ENCODE results near the gene ANKS1A. TPM values are rescaled to one million over a fixed set of nuclear protein-coding genes. Genes with fewer than 3 reads are reported as not detected.

The ANKS1A gene
- polyA plus RNA-seq, 3 donors = 1.7 to 8.0 (median 3.1) TPM

- H3K79me2 ChIP-seq (ENCODE audit: insufficient read depth, low read length) = peaks cover 32% of the 10 kb centered on the region
- H4K20me1 ChIP-seq (ENCODE audit: insufficient read depth, low read length) = peaks cover 95% of the 10 kb centered on the region
- H3K4me3 Mint-ChIP-seq = no peak overlapping the region
- H2AFZ ChIP-seq (ENCODE audit: insufficient read depth, low read depth, low read length, poor library complexity, severe bottlenecking) = no peak overlapping the region
- H3K9me3 ChIP-seq (replicated peaks in 1 of 2; ENCODE audit: control insufficient read depth in 1 of 2, insufficient read depth in 1 of 2, low read length in 2 of 2) = no peaks in the 10 kb centered on the region
- H3K27ac ChIP-seq (ENCODE audit: low read depth in 1 of 2, low read length in 2 of 2) = no peak overlapping the region
- no peak overlapping the region for H3K9ac ChIP-seq (ENCODE audit: insufficient read depth, low read length, poor library complexity, severe bottlenecking)
- H3K27me3 Mint-ChIP-seq (ENCODE audit: low read depth in 3 of 3) = no peaks in the 10 kb centered on the region
- peaks cover 5 to 14% of the 10 kb centered on the region in 2 donors for H3K36me3 Mint-ChIP-seq
- 100% methylated on average over 5 of the region's 9 CpGs for WGBS (ENCODE audit: insufficient coverage)
- no peaks in the 10 kb centered on the region for H3K4me1 ChIP-seq (ENCODE audit: control insufficient read depth in 1 of 2, insufficient read depth in 2 of 2, low read length in 2 of 2)
- DNase-seq = no peak
- H3K27me3 ChIP-seq (ENCODE audit: control insufficient read depth in 2 of 2, insufficient read depth in 2 of 2, low read length in 2 of 2) = no peaks in the 10 kb centered on the region
- H3K4me2 ChIP-seq (replicated peaks; ENCODE audit: extremely low read depth, low read length, poor library complexity, severe bottlenecking) = no peak overlapping the region
- intact Hi-C loops (cut with micrococcal nuclease) = no loop called here
- H3K27ac Mint-ChIP-seq = no peak overlapping the region
- H3K36me3 ChIP-seq (replicated peaks in 1 of 2; ENCODE audit: control insufficient read depth in 1 of 2, insufficient read depth in 2 of 2, low read length in 2 of 2) = peaks cover 0 to 16% of the 10 kb centered on the region in 2 donors
- TF ChIP-seq CTCF (IDR thresholded peaks at IDR 0.05) = no peak
- no peaks in the 10 kb centered on the region for H3K9me3 Mint-ChIP-seq
- no peak overlapping the region for H3K4me3 ChIP-seq (replicated peaks in 1 of 3; ENCODE audit: low read depth in 2 of 3, low read length in 3 of 3)
- peaks cover 15% of the 10 kb centered on the region for H3K4me1 Mint-ChIP-seq
These were observed 36.0 kb downstream of the ANKS1A start for GRCh38 chr6:34924831-34925625.

GRCh38 chr6:34926655-34927054 lies 37.6 kb downstream of the ANKS1A start:
- no peak overlapping the region for H3K4me3 Mint-ChIP-seq
- Histone ChIP-seq H3K9ac (ENCODE audit: insufficient read depth, low read length, poor library complexity, severe bottlenecking) (no peak overlapping the region), H3K27me3 (ENCODE audit: control insufficient read depth in 2 of 2, insufficient read depth in 2 of 2, low read length in 2 of 2) (no peaks in the 10 kb centered on the region), H2AFZ (ENCODE audit: insufficient read depth, low read depth, low read length, poor library complexity, severe bottlenecking) (no peak overlapping the region), H3K79me2 (ENCODE audit: insufficient read depth, low read length) (peaks cover 39% of the 10 kb centered on the region), H4K20me1 (ENCODE audit: insufficient read depth, low read length) (peaks cover 94% of the 10 kb centered on the region), H3K4me3 (replicated peaks in 1 of 3; ENCODE audit: low read depth in 2 of 3, low read length in 3 of 3) (no peak overlapping the region), H3K36me3 (replicated peaks in 1 of 2; ENCODE audit: control insufficient read depth in 1 of 2, insufficient read depth in 2 of 2, low read length in 2 of 2) (peaks cover 0 to 12% of the 10 kb centered on the region in 2 donors), H3K27ac (ENCODE audit: low read depth in 1 of 2, low read length in 2 of 2) (no peak overlapping the region), H3K4me1 (ENCODE audit: control insufficient read depth in 1 of 2, insufficient read depth in 2 of 2, low read length in 2 of 2) (no peaks in the 10 kb centered on the region), H3K4me2 (replicated peaks; ENCODE audit: extremely low read depth, low read length, poor library complexity, severe bottlenecking) (no peak overlapping the region), H3K9me3 (replicated peaks in 1 of 2; ENCODE audit: control insufficient read depth in 1 of 2, insufficient read depth in 1 of 2, low read length in 2 of 2) (no peaks in the 10 kb centered on the region)
- peaks cover 17% of the 10 kb centered on the region for H3K4me1 Mint-ChIP-seq
- no peaks in the 10 kb centered on the region for H3K9me3 Mint-ChIP-seq
- H3K27ac Mint-ChIP-seq = no peak overlapping the region
- no peak for TF ChIP-seq CTCF (IDR thresholded peaks at IDR 0.05)
- no peaks in the 10 kb centered on the region for H3K27me3 Mint-ChIP-seq (ENCODE audit: low read depth in 3 of 3)
- DNase-seq = no peak
- intact Hi-C loops (cut with micrococcal nuclease) = no loop called here
- H3K36me3 Mint-ChIP-seq = peaks cover 7 to 20% of the 10 kb centered on the region in 2 donors

All from CD14-positive monocyte (primary cell).